Neural cell (in vitro differentiated cells): ENCODE measurements around the gene PXDN. TPM values are rescaled to one million over a fixed set of nuclear protein-coding genes. Genes with fewer than 3 reads are reported as not detected.
A peak's percentile ranks its signal among the peaks of the same experiment; 100 is the strongest.
"Not testable (repeated sequence)": the region's sequence is repeated elsewhere in the genome, so short reads cannot be mapped to it uniquely, and the experiment has no call there.

Source experiments
- H2AFZ ChIP-seq: fragments of 200-600, 300-800 bp; sonication (generic), shearing (Covaris generic); 2 replicates; pipeline ENCODE4 v1.6.0; 2014; ENCODE audit warnings: low read depth, mild to moderate bottlenecking, antibody characterized with exemption, low read length, moderate library complexity
- H3F3A ChIP-seq: fragments of 200-600 bp; shearing (Covaris generic); 2 replicates; pipeline ENCODE4 v1.6.1; 2016; ENCODE audit warnings: mild to moderate bottlenecking, moderate library complexity, mixed read lengths, antibody characterized with exemption, low read length; ENCODE audit not compliant: insufficient read depth, poor library complexity, severe bottlenecking
- H3K27ac ChIP-seq: fragments of 200-600, 300-800 bp; sonication (generic), shearing (Covaris generic); 2 replicates; pipeline ENCODE4 v1.5.1; 2014; ENCODE audit warnings: mild to moderate bottlenecking, low read length, moderate library complexity
- H3K27me3 ChIP-seq: fragments of 300-800, 200-600 bp; sonication (generic), shearing (Covaris generic); 2 replicates; pipeline ENCODE4 v1.6.0; 2014; ENCODE audit warnings: mild to moderate bottlenecking, low read depth, low read length, moderate library complexity; ENCODE audit not compliant: insufficient read depth
- H3K36me3 ChIP-seq: fragments of 300-800, 200-600 bp; sonication (generic), shearing (Covaris generic); 2 replicates; pipeline ENCODE4 v1.5.1; 2014; ENCODE audit warnings: mild to moderate bottlenecking, antibody characterized with exemption, low read length, moderate library complexity; ENCODE audit not compliant: insufficient read depth
- H3K4me2 ChIP-seq: fragments of 300-800, 200-600 bp; sonication (generic), shearing (Covaris generic); 2 replicates; pipeline ENCODE4 v1.6.0; 2014; ENCODE audit warnings: mild to moderate bottlenecking, low read length
- H3K4me3 ChIP-seq: fragments of 300-800, 200-600 bp; sonication (generic), shearing (Covaris generic); 2 replicates; pipeline ENCODE4 v1.5.1; 2014; ENCODE audit warnings: mild to moderate bottlenecking, low read length, moderate library complexity
- H3K79me2 ChIP-seq: fragments of 200-600 bp; shearing (Covaris generic); replicated peaks from 2 replicates; pipeline ENCODE4 v1.6.0; 2014; ENCODE audit warnings: mild to moderate bottlenecking, low read length, moderate library complexity; ENCODE audit not compliant: insufficient read depth
- H3K9ac ChIP-seq: fragments of 300-800, 200-600 bp; sonication (generic), shearing (Covaris generic); 2 replicates; pipeline ENCODE4 v1.6.1; 2016; ENCODE audit warnings: mild to moderate bottlenecking, low read length, mixed read lengths
- H3K9me2 ChIP-seq: fragments of 200-600 bp; shearing (Covaris generic); 2 replicates; pipeline ENCODE4 v1.6.1; 2016; ENCODE audit warnings: mild to moderate bottlenecking, low read length, mixed read lengths; ENCODE audit not compliant: insufficient read depth
- H3K9me3 ChIP-seq: fragments of 200-600, 300-800 bp; sonication (generic), shearing (Covaris generic); 2 replicates; pipeline ENCODE4 v1.6.1; 2016; ENCODE audit warnings: mild to moderate bottlenecking, mixed run types, low read length, moderate library complexity, mixed read lengths
- H4K20me1 ChIP-seq: fragments of 200-600 bp; shearing (Covaris generic); 2 replicates; pipeline ENCODE4 v1.6.1; 2016; ENCODE audit warnings: mild to moderate bottlenecking, mixed run types; ENCODE audit not compliant: insufficient read depth
- EP300 ChIP-seq: fragments of 450-650 bp; conservative IDR thresholded peaks from 2 replicates; pipeline ENCODE4 v1.6.1; 2014; ENCODE audit warnings: antibody characterized with exemption, mild to moderate bottlenecking, moderate library complexity; ENCODE audit not compliant: poor library complexity, severe bottlenecking
- EZH2 ChIP-seq: fragments of 200-600, 300-800 bp; shearing (Covaris generic), sonication (generic); IDR thresholded peaks from 2 replicates; pipeline ENCODE4 v1.6.1; 2014; ENCODE audit warnings: antibody characterized with exemption, low read length, borderline replicate concordance, mild to moderate bottlenecking; ENCODE audit not compliant: insufficient read depth, poor library complexity, severe bottlenecking
- MXI1 ChIP-seq: fragments of 450-650 bp; conservative IDR thresholded peaks from 2 replicates; pipeline ENCODE4 v1.6.1; 2014; ENCODE audit warnings: antibody characterized with exemption, mild to moderate bottlenecking; ENCODE audit not compliant: poor library complexity, severe bottlenecking
- POLR2AphosphoS5 ChIP-seq: IDR thresholded peaks from 2 replicates; pipeline ENCODE4 v1.6.1; 2012
- RAD21 ChIP-seq: fragments of 450-650 bp; conservative IDR thresholded peaks from 2 replicates; pipeline ENCODE4 v1.6.1; 2014; ENCODE audit warnings: antibody characterized with exemption, mild to moderate bottlenecking, moderate library complexity
- REST ChIP-seq: IDR thresholded peaks from 2 replicates; pipeline ENCODE4 v1.6.1; 2012; ENCODE audit warnings: borderline replicate concordance
- SMC3 ChIP-seq: fragments of 450-650 bp; conservative IDR thresholded peaks from 2 replicates; pipeline ENCODE4 v1.6.1; 2014; ENCODE audit warnings: antibody characterized with exemption, mild to moderate bottlenecking, moderate library complexity; ENCODE audit not compliant: poor library complexity
- TAF1 ChIP-seq: IDR thresholded peaks from 2 replicates; pipeline ENCODE4 v1.6.1; 2012; ENCODE audit warnings: low read depth
- polyA plus RNA-seq: library from polyadenylated mRNA; depleted of rRNA; stranded (reverse); fragments of >200 nt; gene quantifications from 2 replicates; pipeline ENCODE4 v1.2.3, GENCODE V29; 2014
- TF ChIP-seq, protein P1 (sequence below): fragments of 450-650 bp; IDR thresholded peaks from 2 replicates; pipeline ENCODE4 v1.5.1; 2014; ENCODE audit warnings: antibody characterized with exemption, mild to moderate bottlenecking, moderate library complexity; ENCODE audit not compliant: poor library complexity, severe bottlenecking

PXDN gene
- polyA plus RNA-seq, 1 donor from 2014 or later = 181 TPM

GRCh38 chr2:1706089-1706841 is 38.0 kb downstream of the PXDN start:
- not testable (repeated sequence) for H3K9me2 ChIP-seq, H3K4me2 ChIP-seq, H4K20me1 ChIP-seq, H3K79me2 ChIP-seq, H3K36me3 ChIP-seq, H3F3A ChIP-seq, H3K27ac ChIP-seq, H2AFZ ChIP-seq, H3K9me3 ChIP-seq, H3K27me3 ChIP-seq, H3K9ac ChIP-seq
- H3K4me3 ChIP-seq = peak overlapping the region; percentile 17

GRCh38 chr2:1705557-1706076 is 38.7 kb downstream of the PXDN start:
- Histone ChIP-seq H3F3A (no peaks in the 10 kb centered on the region), H2AFZ (no peak overlapping the region), H3K4me3 (peak overlapping the region; percentile 17), H4K20me1 (no peaks in the 10 kb centered on the region), H3K79me2 (peaks cover 2% of the 10 kb centered on the region), H3K9ac (no peak overlapping the region), H3K9me2 (no peaks in the 10 kb centered on the region), H3K9me3 (no peaks in the 10 kb centered on the region), H3K36me3 (no peaks in the 10 kb centered on the region), H3K4me2 (no peak overlapping the region), H3K27me3 (no peaks in the 10 kb centered on the region), H3K27ac (no peak overlapping the region)
- TF ChIP-seq REST (no peak), MXI1 (no peak), TAF1 (no peak), SMC3 (no peak), EP300 (no peak), EZH2 (no peak), RAD21 (no peak), POLR2AphosphoS5 (no peak)
- TF ChIP-seq, protein P1, sequence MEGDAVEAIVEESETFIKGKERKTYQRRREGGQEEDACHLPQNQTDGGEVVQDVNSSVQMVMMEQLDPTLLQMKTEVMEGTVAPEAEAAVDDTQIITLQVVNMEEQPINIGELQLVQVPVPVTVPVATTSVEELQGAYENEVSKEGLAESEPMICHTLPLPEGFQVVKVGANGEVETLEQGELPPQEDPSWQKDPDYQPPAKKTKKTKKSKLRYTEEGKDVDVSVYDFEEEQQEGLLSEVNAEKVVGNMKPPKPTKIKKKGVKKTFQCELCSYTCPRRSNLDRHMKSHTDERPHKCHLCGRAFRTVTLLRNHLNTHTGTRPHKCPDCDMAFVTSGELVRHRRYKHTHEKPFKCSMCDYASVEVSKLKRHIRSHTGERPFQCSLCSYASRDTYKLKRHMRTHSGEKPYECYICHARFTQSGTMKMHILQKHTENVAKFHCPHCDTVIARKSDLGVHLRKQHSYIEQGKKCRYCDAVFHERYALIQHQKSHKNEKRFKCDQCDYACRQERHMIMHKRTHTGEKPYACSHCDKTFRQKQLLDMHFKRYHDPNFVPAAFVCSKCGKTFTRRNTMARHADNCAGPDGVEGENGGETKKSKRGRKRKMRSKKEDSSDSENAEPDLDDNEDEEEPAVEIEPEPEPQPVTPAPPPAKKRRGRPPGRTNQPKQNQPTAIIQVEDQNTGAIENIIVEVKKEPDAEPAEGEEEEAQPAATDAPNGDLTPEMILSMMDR = no peak
